Fibroblast of upper back skin (primary cell): ENCODE measurements around the gene NDUFA12.
"Not testable (repeated sequence)": the region's sequence is repeated elsewhere in the genome, so short reads cannot be mapped to it uniquely, and the experiment has no call there.

ENCODE experiments used
- DNase-seq: peaks from one replicate; pipeline ENCODE4 v3.0.0-alpha.2; 2013

The NDUFA12 gene

GRCh38 chr12:95003213-95003920 lies at the start of gene NDUFA12:
NDUFA12 (minus strand) TSS chr12:95003697; CDS start chr12:95003680, 17 bp downstream.
- DNase-seq, result peak; percentile 97

DNA sequence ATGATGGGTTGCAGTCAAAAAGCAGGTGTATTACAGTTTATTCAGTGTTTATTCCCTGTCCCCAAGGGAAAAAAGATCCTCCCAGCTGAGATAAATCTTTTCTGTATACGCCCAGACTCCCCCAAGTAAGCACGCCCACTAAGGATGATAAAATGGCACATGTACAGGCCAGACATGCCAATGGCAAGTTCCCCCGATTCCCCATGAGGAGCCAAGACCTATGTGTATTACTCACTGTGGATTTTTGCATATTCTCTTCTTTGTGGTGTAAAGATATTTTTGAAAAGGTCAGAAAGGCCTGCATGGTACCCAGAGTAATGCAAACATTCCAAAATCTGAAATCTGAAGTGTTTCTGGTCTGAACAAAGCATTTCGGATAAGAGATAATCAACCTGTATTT lies 47.7 kb upstream of the NDUFA12 start:
- peak; percentile 2 for DNase-seq

GRCh38 chr12:95037906-95038305 lies 34.4 kb upstream of the NDUFA12 start:
- DNase-seq, result no peak

- no peak for DNase-seq
Measured at GRCh38 chr12:95034750-95035149, 31.3 kb upstream of the NDUFA12 start.

DNA sequence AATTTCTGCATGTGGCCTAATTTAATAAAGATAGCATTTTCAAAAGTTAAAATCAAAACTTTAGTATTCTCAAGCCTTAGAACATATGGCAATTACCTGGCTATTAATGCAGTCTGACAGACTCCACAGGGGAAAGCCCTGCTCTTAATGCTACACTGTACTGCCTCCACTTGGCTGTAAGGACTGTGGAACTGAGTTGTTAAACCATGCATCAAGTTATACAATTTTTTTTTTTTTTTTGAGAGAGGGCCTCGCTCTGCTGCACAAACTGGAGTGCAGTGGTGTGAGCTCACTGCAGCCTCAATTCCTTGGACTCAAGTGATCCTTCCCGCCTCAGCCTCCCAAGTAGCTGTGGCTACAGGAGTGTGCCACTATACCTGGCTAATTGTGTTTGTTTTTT lies 19.0 kb upstream of the NDUFA12 start:
- DNase-seq, result no peak

DNA sequence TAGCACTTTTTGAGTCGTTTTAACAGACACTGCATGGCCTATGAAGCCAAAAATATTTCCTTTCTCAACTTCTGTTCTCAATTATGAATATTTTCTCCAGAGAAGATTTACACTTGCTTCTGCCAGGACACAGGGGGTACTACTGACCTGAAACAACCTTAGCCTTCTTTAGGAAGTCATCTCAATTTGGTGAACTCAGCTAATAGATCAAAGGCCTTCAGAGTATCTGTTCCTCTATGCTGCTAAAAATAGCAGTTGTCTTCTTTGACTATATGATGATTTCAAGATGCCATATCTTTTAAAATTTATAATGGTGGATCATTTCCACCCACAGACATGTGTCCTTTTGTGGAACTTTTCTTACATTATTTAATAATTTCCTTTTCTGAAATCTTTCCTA lies 14.0 kb upstream of the NDUFA12 start:
- DNase-seq, result peak; percentile 6

- DNase-seq, result no peak
Measured at GRCh38 chr12:95016120-95016519, 12.6 kb upstream of the NDUFA12 start.

DNA sequence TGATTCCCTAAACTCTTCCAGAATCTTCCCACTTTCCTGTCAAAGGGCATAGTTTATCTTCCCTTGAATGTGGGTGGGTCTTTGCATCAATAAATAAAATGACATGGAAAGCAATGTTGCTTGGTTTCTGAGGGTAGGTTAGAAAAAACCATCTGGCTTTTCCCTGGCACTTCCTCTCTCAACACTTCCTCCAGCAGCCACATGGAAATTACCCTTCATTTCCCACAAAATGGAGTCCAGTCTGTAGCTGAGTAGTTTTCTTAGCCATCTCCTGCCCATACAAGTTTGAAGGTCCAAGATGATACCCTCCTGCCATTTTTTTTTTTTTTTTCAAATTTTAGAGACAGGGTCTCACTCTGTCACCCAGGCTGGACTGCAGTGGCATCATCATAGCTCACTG lies 11.1 kb upstream of the NDUFA12 start:
- DNase-seq, result no peak

GRCh38 chr12:95006206-95006605 lies 2.7 kb upstream of the NDUFA12 start:
- no peak for DNase-seq

DNA sequence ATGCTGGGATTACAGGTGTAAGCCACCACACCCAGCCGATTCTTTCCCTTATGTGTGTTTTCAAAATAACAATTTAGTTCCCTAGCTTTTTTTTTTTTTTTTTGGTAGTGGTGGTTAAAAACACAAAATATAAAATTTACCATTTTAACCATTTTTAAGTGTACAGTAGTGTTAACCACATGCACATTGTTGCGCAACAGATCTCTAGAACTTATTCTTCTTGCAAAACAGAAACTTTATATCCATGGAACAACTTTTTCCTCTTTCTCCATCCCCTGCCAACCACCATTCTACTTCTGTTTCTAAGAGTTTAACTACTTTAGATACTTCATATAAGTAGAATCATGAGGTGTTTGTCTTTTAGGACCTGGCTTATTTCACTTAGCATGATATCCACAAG lies 1.1 kb upstream of the NDUFA12 start:
- no peak for DNase-seq

DNA sequence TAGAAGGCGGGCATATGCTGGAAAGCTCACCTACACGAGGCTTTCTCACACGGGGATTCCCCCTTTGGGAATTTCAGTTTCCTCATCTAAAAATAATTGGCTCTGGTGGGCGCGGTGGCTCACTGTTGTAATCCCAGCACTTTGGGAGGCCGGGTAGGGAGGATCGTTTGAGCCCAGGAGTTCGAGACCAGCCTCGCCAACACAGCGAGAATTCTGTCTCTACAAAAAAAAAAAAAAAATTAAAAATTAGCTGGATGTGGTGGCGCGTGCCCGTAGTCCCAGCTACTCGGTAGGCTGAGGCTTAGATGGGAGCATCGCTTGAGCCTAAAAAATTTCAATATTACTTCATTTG lies 400 bp upstream of the NDUFA12 start:
- DNase-seq, result no peak

DNA sequence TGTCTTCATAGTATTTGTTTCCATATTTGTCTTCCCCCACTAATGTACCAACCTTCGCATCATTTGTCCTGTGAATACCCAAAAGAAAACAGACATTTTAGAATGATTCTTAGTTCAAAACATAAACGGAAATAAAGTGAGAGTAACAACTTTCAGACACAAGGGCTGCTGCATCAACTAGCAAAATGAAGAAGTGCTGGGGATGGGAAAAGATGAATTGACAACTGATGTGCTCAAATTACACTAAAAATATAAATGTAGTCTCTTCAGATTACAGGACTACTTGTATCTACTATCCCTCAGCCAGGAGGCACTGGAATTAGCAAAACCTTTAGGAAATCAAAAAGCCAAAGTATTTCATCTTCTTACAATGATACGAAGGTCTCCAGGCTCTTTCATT lies 743 bp downstream of the NDUFA12 start:
- DNase-seq, result no peak

- no peak for DNase-seq
Measured at GRCh38 chr12:94998326-94998725, 5.2 kb downstream of the NDUFA12 start.

DNA sequence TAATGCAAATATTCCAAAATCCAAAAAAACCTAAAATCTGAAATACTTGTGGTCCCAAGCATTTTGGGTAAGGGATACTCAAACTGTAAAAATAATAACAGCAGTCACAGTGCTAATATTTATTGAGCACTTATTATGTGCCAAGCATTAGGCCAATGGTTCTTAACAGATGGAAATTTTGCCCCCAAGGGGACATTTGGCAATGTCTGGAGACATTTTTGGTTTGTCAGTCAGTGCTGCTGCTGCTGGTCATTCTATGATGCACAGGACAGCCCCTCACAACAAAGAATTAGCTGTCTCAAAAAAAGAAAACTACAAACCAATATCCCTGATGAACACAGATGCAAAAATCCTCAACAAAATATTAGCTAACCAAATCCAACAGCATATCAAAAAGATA lies 5.8 kb downstream of the NDUFA12 start:
- no peak for DNase-seq

- DNase-seq, result no peak
Measured at GRCh38 chr12:94997061-94997460, 6.4 kb downstream of the NDUFA12 start.

DNA sequence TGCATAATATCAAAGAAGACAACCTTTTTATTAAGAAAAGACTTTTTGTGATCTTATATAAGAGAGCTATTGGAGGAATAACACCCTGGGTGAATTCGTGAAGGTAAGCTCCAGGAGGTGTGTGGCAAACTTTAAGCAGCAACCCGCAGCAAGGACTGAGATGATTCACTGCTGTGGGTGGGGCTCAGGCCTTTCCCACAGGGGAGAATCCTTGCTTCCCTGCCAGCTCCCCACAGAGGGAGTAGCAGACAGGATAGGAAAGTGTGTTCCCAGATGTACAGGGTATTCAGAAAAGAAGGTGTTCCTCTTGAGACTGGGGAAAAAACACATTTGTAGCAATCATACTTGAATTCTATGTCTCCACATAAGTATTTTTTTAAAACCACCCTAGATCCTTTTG lies 9.2 kb downstream of the NDUFA12 start:
- peak; percentile 71 for DNase-seq

- not testable (repeated sequence) for DNase-seq
Measured at GRCh38 chr12:94993855-94994254, 9.6 kb downstream of the NDUFA12 start.

DNA sequence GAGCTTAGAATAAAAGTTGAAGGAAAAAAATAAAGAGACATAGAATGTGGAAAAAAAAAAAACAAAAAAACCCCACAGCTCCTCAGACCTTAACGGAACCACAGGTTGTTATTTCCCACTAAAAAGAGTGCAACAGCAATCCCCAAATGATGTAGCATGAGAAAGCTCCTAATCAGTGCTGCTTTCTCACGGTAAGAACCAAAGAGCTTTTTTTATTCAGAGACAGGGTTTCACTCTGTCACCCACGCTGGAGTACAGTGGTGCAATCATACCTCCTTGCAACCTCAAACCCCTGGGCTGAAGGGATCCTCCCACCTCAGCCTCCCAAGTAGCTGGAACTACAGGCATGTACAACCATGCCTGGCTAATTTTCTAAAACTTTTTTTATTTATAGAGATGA lies 13.3 kb downstream of the NDUFA12 start:
- no peak for DNase-seq

GRCh38 chr12:94988471-94988870 lies 15.0 kb downstream of the NDUFA12 start:
- no peak for DNase-seq

DNA sequence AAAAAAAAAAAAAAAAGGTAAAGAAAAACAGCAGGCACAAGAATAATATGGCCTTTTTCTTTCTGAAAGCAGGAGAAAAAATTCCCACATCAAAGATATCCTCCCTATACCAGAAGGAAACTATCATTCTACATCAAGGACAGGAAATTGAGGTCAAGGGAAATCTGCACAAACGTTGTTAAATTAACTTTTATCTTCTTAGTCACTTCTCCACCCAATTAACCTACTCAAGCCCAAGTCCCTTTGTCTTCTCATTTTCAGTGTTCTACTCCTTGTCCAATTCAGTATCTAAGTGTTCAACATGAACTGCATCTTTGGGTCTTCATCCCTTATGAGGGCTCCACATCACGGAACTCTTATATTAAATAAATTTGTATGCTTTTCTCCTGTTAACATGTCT lies 15.7 kb downstream of the NDUFA12 start:
- no peak for DNase-seq

DNA sequence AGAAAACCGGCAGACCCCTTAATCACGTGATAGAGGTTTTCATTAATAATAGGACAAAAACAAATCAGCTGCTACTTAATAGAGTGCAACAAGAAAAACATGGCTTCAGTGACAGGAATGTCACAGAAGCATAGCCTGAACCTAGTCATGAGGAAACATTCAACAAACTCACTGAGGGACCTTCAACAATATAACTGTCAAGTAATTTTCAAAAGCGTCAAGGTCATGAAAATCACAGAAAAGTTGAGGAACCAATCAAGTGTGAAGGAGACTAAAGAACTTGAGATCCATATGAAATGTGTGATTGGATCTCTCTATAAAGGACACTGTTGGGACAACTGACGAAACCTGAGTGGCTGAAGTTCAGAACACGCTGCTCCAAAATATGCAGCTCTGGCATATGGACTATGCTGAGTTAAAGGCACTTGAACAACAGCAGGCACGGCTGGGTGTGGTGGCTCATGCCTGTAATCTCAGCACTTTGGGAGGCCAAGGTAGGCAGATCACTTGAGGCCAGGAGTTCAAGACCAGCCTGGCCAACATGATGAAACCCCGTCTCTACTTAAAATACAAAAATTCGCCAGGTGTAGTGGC lies 16.3 kb downstream of the NDUFA12 start:
- no peak for DNase-seq

GRCh38 chr12:94985099-94985498 lies 18.4 kb downstream of the NDUFA12 start:
- DNase-seq, result not testable (repeated sequence)

- DNase-seq, result no peak
Measured at GRCh38 chr12:94983321-94983720, 20.2 kb downstream of the NDUFA12 start.

GRCh38 chr12:94982456-94982855 lies 21.0 kb downstream of the NDUFA12 start:
- no peak for DNase-seq

DNA sequence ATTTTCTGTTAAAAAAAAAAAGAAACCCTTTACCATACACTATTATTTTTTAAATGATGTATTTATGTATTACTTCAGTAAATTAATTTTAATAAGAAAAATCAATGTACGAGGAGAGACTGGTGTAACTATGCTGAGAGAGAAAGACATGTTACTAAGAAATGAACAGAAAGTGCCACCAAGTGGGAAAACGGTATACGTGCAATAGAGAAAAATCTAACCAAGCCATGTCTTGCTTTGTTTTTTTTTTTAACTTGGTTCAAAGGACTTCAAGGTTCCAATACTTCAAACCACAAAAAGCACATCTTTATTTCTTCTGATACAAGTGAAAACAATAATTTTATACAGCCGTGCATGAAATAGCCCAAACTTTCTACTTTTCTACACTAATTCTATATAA lies 22.9 kb downstream of the NDUFA12 start:
- DNase-seq, result peak; percentile 47
